Esophagus squamous epithelium (tissue), 5 donors: Measurements from ENCODE around the gene CEACAM1. TPM values are rescaled to one million over a fixed set of nuclear protein-coding genes. Genes with fewer than 3 reads are reported as not detected.

Experiments
- DNase-seq: peaks from one replicate; lab custom pipeline; 2025; lab: John Stamatoyannopoulos, UW
- H3K27ac ChIP-seq, 4 donors: fragments of 200-600 bp; sonication (generic); one replicate each; pipeline ENCODE4 v1.5.1; 2016 to 2019; ENCODE audit warnings: mild to moderate bottlenecking in 1 of 4
- H3K27me3 ChIP-seq, 4 donors: fragments of 200-600 bp; sonication (generic); 1 replicate in 3 of 4; 2 replicates in 1 of 4; pipeline versions ENCODE4 v1.5.1 to v1.6.0; 2017 to 2021; ENCODE audit warnings: antibody characterized with exemption in 1 of 4
- H3K36me3 ChIP-seq, 3 donors: fragments of 200-600 bp; sonication (generic); one replicate each; pipeline ENCODE4 v1.5.1; 2016 to 2019
- H3K4me1 ChIP-seq, 3 donors: fragments of 200-600 bp; sonication (generic); one replicate each; pipeline ENCODE4 v1.5.1; 2017 to 2019
- H3K4me3 ChIP-seq, 4 donors: fragments of 200-600 bp; sonication (generic); 1 replicate in 3 of 4; 2 replicates in 1 of 4; pipeline ENCODE4 v1.5.1; 2016 to 2019; ENCODE audit warnings: mild to moderate bottlenecking in 2 of 4, moderate library complexity in 1 of 4
- H3K9me3 ChIP-seq, 3 donors: fragments of 200-600 bp; sonication (generic); one replicate each; pipeline ENCODE4 v1.5.1; 2016 to 2019
- CTCF ChIP-seq, 6 experiments: fragments of 450-650 bp in 4 of 6; fragments of 200-600 bp in 2 of 6; sonication (generic) in 2 of 6; IDR thresholded peaks; one replicate each; pipeline ENCODE4 v1.5.1; 2016 to 2019; ENCODE audit warnings: antibody characterized with exemption in 6 of 6, mild to moderate bottlenecking in 4 of 6, moderate library complexity in 4 of 6
- POLR2A ChIP-seq, 4 donors: fragments of 450-650 bp; IDR thresholded peaks; one replicate each; pipeline ENCODE4 v1.6.1; 2017; ENCODE audit warnings: antibody characterized with exemption in 4 of 4, mild to moderate bottlenecking in 4 of 4, moderate library complexity in 3 of 4
- WGBS, 2 donors: methylation state at CpG; one replicate each; pipeline ENCODE4 v1.1.5; 2018; 5-methylcytosine and 5-hydroxymethylcytosine counted together
- intact Hi-C: fragments of 100-400 bp; cut with DNase I; formaldehyde crosslinking; loops from one replicate; pipeline ENCODE4 v1.15.0; 2022
- total RNA-seq, 4 donors: library from RNA; depleted of rRNA; stranded (reverse); fragments of >200 nt; gene quantifications; one replicate each; pipeline ENCODE4 v1.1.0, GENCODE V29; 2016
- donor health status: DM: yes; HTN: yes; CAD: no.

CEACAM1 gene
- total RNA-seq, 4 donors from 2014 or later: 34.7 to 135 (median 67.3) TPM

- Histone ChIP-seq H3K4me1 (no peaks in the 10 kb centered on the region), H3K9me3 (peaks cover 0 to 18% (median 0%) of the 10 kb centered on the region in 3 donors), H3K4me3 (no peak overlapping the region), H3K27me3 (peaks cover 0 to 11% (median 0%) of the 10 kb centered on the region in 4 donors), H3K36me3 (no peaks in the 10 kb centered on the region), H3K27ac (no peak overlapping the region)
- intact Hi-C loops: no loop called here
- 27 to 51% methylated on average over 2 of the region's 2 CpGs for WGBS, 2 donors
- TF ChIP-seq CTCF (IDR thresholded peaks at IDR 0.05): no peak
- DNase-seq: no peak
Observed at GRCh38 chr19:42547929-42548328, 19.6 kb upstream of the CEACAM1 start.

DNA sequence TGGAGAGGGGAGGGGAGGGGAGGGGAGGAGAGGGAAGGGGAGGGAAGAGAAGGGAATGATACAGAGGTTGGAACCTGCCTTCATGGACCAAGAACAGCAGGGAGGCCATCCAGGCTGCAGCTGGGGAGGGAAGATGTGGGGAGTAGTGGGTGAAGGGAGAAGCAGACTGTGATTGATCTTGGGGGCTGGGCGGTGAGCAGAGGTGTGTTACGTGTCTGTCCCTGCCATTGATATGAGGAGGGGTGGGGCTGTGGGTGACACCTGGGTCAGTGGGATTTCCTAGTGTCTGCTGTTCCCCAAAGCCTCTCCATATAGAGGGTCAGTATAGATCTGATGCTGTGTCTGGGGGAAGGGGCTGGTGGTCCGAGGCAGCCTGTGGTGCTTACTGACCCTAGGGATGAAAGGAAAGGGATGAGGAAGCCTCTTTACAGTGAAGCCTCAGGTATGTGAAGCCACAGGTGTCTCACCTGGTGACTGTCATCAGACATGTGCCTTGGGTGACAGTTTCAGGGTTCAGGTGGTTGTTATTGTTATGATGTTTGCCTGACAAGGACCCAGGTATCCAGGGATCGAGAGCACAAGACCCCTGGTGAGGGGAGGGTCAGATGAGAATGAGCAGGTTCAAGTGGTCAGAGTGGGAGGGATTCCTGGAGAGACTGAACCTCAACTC lies 18.7 kb upstream of the CEACAM1 start:
- TF ChIP-seq POLR2A (IDR thresholded peaks at IDR 0.05) (no peak), CTCF (IDR thresholded peaks at IDR 0.05) (no peak)
- no peak for DNase-seq
- Histone ChIP-seq H3K27me3 (peaks cover 0 to 14% (median 0%) of the 10 kb centered on the region in 4 donors), H3K4me1 (no peaks in the 10 kb centered on the region), H3K27ac (no peak overlapping the region), H3K9me3 (peaks cover 0 to 18% (median 0%) of the 10 kb centered on the region in 3 donors), H3K4me3 (no peak overlapping the region), H3K36me3 (no peaks in the 10 kb centered on the region)
- intact Hi-C loops: no loop called here
- 63 to 77% methylated on average over 3 to 4 of the region's 4 CpGs for WGBS, 2 donors

DNA sequence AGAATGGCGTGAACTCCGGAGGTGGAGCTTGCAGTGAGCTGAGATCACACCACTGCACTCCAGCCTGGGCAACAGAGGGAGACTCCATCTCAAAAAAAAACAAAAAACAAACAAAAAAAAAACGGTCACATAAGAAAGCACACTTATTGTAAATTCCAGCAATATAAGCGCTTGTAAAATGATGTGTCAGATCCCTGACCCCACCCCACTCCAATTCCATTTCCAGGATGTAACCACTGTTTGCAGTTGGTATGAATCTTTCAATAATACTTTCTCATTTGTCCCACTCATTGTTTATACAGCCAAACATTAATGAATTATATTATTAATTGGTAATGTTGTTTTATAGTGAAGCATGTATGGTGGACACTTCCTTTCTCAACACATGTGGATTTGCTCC lies 15.9 kb upstream of the CEACAM1 start:
- 79 to 83% methylated on average over 4 of the region's 4 CpGs for WGBS, 2 donors
- intact Hi-C loops: no loop called here
- DNase-seq: no peak
- peaks cover 0 to 9% (median 0%) of the 10 kb centered on the region in 4 donors for H3K27me3 ChIP-seq
- no peak overlapping the region for H3K27ac ChIP-seq
- H3K9me3 ChIP-seq: peaks cover 0 to 2% (median 0%) of the 10 kb centered on the region in 3 donors
- H3K4me1 ChIP-seq: no peaks in the 10 kb centered on the region
- no peaks in the 10 kb centered on the region for H3K36me3 ChIP-seq
- no peak overlapping the region for H3K4me3 ChIP-seq
- no peak for TF ChIP-seq CTCF (IDR thresholded peaks at IDR 0.05)
- TF ChIP-seq POLR2A (IDR thresholded peaks at IDR 0.05): no peak

GRCh38 chr19:42542791-42543190 lies 14.5 kb upstream of the CEACAM1 start:
- Histone ChIP-seq H3K27ac (no peak overlapping the region), H3K9me3 (no peaks in the 10 kb centered on the region), H3K27me3 (peaks cover 0 to 9% (median 0%) of the 10 kb centered on the region in 4 donors), H3K36me3 (no peaks in the 10 kb centered on the region), H3K4me1 (no peaks in the 10 kb centered on the region), H3K4me3 (no peak overlapping the region)
- DNase-seq: no peak
- intact Hi-C loops: no loop called here
- TF ChIP-seq CTCF (IDR thresholded peaks at IDR 0.05) (peak in 1 of 6 experiments; percentile 8), POLR2A (IDR thresholded peaks at IDR 0.05) (no peak)
- 94% methylated on average over 2 of the region's 2 CpGs; no CpG with 5 or more reads in 1 of the 2 donors for WGBS, 2 donors

GRCh38 chr19:42540071-42540553 lies 11.8 kb upstream of the CEACAM1 start:
- Histone ChIP-seq H3K36me3 (no peaks in the 10 kb centered on the region), H3K27me3 (peaks cover 0 to 3% (median 0%) of the 10 kb centered on the region in 4 donors), H3K4me1 (no peaks in the 10 kb centered on the region), H3K4me3 (no peak overlapping the region), H3K9me3 (no peaks in the 10 kb centered on the region), H3K27ac (no peak overlapping the region)
- intact Hi-C loops: no loop called here
- 72 to 78% methylated on average over 7 of the region's 8 CpGs for WGBS, 2 donors
- TF ChIP-seq POLR2A (IDR thresholded peaks at IDR 0.05) (no peak), CTCF (IDR thresholded peaks at IDR 0.05) (no peak)
- DNase-seq: no peak
